Renal cortical epithelial cell (primary cell): ENCODE results near the gene ZNF189. TPM values are rescaled to one million over a fixed set of nuclear protein-coding genes. Genes with fewer than 3 reads are reported as not detected.
A peak's percentile ranks its signal among the peaks of the same experiment; 100 is the strongest.

Experiments
- DNase-seq: peaks from one replicate; pipeline ENCODE4 v3.0.0-alpha.2; 2011; ENCODE audit warnings: low read depth
- total RNA-seq: library from RNA; depleted of rRNA; stranded (reverse); fragments of >200 nt; gene quantifications from 2 replicates; pipeline ENCODE4 v1.2.3, GENCODE V29; 2014

Gene ZNF189
- total RNA-seq = 16.8 and 36.3 TPM in 2 replicates

DNA sequence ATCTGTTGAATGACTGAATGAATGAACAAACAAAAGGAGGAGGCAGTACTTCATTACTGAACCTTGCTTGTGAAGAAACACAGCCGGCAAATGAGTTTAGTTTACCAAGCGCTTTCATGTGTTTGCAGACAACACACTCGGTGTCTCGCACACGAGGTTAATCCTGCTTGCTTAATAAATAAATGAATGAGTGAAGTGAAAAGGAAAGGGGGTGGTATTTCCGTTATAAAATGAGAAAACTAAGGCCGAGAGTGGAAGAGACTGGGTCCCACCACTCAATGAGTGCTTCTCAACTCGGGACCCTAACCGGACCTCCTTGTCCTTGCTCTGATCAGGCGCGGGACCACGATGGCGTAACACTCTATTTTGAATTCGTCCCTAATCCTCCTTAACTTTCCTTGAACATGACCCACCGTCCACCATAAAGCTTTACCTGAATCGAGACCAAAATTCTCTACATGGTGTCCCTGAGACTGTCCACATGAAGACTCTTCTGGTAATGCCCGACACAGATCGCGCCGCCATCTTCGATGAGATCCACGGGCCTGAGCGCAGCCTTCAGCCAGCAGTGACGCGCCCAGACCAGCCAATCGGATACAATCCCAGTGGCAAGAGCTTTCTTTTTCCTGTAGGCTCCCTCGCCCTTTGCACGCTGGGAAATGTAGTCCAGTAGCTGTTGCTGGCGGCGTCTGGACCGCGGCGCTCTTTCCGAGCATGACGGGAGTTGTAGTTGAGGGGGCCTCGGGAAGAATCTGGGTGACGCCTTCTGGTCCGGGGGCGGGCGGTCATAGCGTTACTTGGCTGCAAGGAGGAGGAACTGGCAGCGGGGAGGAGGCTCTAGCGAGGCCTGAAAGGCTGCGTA lies at the start of gene ZNF189, which contains the start of gene MRPL50:
Gene ZNF189, plus strand, starts transcription at position 784 of the 862 bp plus-strand sequence. CDS start 306 bp downstream, outside the sequence.
Gene MRPL50, minus strand, starts transcription at position 551 of the 862 bp plus-strand sequence. Its CDS starts 26 bp downstream, at position 525.
- peak; percentile 97 for DNase-seq

DNA sequence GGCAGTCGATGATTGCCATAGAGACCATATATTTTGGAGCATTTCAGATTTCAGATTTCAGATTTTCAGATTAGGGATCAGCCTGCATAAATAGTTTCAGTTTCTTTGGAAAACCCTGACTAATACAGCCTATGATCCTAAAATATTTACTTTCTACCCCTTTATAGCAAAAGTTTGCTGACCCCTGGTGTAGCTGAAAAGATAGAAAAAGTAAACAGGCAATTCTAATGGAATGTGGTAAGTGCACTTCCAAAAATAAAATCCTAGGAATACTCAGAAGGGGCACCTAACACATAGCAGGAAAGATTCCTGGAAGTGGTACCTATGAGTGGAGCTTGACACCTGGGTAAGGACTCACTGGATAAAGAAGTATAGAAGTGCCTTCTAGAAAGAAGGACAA lies 48.4 kb upstream of the ZNF189 start:
- no peak for DNase-seq

DNA sequence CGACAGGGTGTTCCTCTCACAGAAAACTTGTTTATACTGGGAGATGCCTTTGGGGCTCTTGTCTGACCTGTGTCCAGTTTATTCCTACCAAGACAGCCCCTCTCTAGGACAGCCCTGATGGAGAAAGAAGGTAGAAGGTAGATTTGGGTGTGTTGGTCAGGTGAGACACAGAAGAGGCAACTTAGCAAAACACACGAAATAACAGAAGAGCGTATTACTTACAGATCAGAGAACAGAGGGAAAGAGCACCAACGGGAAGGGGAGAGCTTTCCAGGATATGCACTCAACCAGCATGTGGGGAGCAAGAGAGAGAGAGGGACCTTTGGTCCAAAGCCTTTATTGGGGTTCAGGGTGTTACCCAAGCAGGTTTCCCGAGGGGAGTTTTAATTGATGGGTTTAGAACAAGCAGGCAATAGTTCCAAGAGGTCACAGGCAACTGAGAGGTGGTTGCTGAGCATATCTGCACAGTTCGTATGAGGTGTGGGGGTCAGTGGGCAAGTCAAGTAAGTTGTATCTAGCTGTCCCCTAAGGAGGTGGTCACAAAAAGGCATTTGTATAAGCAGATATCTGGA lies 45.7 kb upstream of the ZNF189 start:
- no peak for DNase-seq

- no peak for DNase-seq
Measured at GRCh38 chr9:101353683-101354082, 45.0 kb upstream of the ZNF189 start.

DNA sequence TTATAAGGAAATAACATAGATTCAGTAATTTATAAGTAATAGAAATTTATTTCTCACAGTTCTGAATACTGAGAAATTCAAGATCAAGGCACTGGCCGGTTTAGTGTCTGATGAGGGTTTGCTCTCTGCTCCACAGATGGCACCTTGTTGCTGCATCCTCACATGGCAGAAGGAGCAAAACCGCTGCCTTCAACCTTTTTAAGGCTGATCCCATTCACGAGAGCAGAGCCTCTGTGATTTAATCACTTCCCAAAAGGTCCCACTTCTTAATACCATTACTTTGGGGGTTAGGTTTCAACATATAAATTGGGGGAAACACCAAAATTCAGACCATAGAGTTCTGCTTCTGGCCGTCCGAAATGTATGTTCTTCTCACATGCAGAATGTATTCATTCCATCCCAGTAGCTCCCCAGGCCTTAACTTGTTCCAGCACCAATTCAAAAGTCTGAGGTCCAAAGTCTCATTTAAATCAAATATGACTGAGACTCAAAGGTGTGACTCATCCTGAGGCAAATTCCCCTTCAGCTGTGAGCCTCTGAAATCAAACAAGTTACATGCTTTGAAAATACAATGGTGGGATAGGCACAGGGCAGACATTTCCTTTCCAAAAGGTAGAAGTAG lies 44.4 kb upstream of the ZNF189 start:
- peak; percentile 50 for DNase-seq

- no peak for DNase-seq
Measured at GRCh38 chr9:101354765-101355708, 43.6 kb upstream of the ZNF189 start.

- DNase-seq = no peak
Measured at GRCh38 chr9:101356619-101357018, 42.0 kb upstream of the ZNF189 start.

DNA sequence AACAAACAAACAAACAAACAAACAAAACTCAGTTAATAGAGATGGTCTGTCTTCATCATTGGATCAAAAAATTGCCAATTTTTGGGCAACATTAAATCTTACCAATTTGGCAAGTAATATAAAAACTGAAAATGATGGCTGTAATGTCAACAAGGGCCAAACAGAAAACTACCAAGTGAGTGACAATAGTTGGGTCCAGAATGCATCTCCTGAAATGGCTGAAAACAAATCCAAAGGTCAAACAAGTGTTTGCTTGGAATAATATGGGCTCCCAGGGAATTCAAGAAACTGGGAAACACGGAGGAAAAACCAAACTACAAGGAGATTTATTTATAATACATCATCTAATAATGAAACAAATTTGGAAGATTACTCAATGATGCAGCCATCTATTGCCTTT lies 39.0 kb upstream of the ZNF189 start:
- no peak for DNase-seq

DNA sequence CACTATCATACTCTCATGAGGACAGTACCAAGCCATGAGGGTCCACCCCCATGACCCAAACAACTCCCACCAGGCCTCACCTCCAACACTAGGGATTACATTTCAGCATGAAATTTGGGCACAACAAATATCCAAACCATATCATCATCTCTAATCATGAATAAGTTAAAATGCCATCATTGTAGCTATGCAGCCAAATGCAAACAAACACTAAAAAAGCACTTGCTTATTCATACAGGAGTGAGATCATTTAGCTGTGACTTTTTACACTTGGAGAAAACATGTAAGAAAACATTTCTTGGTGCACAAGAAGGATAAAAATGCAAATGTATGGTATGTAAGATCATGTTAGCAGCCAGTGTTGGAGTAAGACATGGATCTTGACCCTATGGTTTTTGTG lies 38.0 kb upstream of the ZNF189 start:
- no peak for DNase-seq

- DNase-seq = no peak
Measured at GRCh38 chr9:101362450-101362849, 36.2 kb upstream of the ZNF189 start.

DNA sequence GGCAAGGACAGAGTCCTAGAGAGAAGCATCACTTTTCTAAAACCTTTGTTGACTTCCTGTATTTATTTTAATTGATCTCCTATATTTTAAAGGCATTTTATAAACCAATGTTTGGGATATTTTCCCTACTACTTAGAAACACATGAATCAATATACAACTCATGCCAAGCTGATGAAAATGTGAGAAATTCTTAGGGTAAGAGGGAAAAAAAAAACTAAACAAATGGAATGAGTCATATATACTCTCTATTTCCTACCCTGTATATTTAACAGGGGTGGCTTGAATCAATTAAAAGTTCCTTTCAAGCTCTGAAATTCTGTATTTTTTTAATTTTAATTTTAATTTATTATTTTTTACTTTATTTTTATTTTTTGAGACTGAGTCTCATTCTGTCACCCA lies 33.5 kb upstream of the ZNF189 start:
- no peak for DNase-seq

- peak; percentile 72 for DNase-seq
Measured at GRCh38 chr9:101366038-101366756, 32.5 kb upstream of the ZNF189 start.

DNA sequence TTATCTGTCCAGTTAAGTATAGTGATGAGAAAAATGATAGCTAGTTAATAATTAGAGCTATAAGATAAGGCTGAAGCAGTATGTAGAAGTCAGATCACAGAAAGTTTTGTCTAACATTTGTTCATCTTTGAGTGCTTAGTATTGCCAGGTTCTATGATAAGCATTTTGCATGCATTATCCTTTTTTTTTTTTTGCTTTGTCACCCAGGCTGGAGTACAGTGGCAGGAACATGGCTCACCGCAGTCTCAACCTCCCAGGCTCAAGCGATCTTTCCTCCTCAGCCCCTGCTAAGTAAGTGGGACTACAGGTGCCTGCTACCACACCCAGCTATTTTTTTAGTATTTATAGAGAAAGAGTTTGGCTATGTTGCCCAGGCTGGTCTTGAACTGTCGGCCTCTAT lies 31.3 kb upstream of the ZNF189 start:
- no peak for DNase-seq

DNA sequence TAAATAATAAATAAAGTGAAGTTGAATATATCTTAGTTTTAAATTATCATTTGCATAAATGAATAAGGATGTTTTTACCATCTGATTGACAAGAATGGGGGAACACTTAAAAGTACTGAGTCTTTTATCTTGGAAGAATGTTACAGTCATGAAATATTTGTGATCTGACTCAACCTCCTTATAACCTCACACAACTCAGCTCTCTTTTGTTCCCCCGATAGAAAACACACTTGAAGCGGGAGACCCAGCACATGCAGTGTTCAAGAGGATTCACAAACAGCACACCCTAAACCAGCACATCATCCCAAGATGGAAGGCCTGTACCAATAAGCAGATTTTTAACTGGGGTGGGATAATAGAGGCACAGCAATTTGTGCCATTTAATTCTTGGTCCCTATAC lies 29.4 kb upstream of the ZNF189 start:
- peak; percentile 30 for DNase-seq

DNA sequence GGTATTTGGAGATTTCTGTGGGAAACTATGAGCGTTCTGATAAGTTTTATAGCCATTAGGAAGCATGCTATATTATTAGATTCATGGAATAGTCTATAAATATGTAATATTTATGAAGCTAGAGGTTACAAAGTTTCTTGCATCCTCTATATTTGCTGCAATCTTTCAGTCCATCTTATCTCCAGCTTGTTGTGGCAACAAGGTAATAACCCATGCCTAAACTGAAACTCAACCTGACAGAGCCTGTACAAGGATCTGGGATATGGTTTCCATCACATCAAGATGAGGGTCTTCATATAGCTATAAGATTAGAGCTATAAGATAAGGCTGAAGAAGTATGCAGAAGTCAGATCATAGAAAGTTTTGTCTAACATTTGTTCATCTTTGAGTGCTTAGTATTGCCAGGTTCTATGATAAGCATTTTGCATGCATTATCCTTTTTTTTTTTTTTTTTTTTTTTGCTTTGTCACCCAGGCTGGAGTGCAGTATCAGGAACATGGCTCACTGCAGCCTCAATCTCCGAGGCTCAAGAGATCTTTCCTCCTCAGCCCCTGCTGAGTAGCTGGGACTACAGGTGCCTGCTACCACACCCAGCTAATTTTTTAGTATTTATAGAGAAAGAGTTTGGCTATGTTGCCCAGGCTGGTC lies 28.6 kb upstream of the ZNF189 start:
- DNase-seq = no peak

DNA sequence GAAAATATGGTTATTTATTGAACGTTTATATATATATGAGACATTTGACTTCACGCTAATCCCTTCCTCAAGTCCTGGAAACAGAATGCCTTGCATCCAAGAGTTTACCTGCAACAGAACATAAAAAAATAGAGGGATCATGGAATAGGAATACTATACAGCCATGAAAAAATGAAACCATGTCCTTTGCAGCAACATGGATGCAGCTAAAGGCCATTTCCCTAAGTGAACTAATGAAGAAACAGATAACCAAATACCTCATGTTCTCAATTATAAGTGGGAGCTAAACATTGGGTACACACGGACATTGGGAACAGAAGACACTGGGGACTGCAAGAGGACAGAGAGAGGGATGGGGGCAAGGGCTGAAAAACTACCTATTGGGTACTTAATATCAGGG lies 26.8 kb upstream of the ZNF189 start:
- no peak for DNase-seq

- no peak for DNase-seq
Measured at GRCh38 chr9:101372327-101373118, 26.1 kb upstream of the ZNF189 start.

GRCh38 chr9:101375546-101375945 lies 23.1 kb upstream of the ZNF189 start:
- no peak for DNase-seq

DNA sequence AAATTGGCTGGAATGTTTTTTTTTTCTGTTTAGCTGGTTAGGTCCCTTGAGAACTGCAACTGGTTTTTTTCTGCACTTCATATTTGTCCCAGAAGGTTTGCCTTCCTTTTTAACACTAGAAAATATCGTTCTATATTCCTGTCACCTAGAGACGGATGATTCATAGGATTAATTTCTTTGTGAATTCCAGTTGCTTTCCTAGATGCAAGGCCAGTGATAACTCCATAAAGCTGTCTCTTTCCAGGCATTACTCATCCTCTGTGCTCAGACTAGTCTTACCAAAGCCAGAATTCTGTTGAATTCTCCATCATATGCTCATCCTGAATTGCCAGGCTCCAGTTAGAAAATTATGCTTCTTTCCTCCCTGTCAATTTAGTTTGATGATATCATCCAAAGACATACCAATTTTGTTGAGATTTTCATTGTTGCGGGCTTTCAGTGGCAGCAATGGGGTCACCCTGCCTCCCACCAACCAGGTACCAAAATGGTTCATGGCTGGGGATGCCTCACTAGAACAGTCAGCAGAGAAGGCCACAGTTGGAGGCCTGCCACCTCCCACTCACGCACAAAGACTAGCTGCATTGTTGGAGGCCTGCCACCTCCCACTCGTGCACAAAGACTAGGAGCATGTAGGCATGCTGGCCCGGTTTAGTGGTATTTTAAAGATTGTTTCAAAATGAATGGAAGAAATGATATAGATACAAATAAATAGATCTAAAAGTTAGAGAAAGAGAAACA lies 22.4 kb upstream of the ZNF189 start:
- no peak for DNase-seq
